HepG2 (cell line): ENCODE measurements around the gene PIP4K2B. TPM values are rescaled to one million over a fixed set of nuclear protein-coding genes. Genes with fewer than 3 reads are reported as not detected.

ENCODE experiments used
- AHDC1 ChIP-seq: sonication (generic); formaldehyde crosslinking; IDR thresholded peaks from 2 replicates; pipeline ENCODE4 v1.5.1; 2020; ENCODE audit warnings: mild to moderate bottlenecking, missing genetic modification reagents, borderline replicate concordance
- HOMEZ ChIP-seq: IDR thresholded peaks from 2 replicates; pipeline ENCODE4 v1.6.1; 2016; ENCODE audit warnings: low read depth
- KLF12 ChIP-seq: sonication (generic); formaldehyde crosslinking; IDR thresholded peaks from 2 replicates; pipeline ENCODE4 v1.4.0; 2020; ENCODE audit warnings: missing genetic modification reagents, borderline replicate concordance
- MAX ChIP-seq: IDR thresholded peaks from 2 replicates; pipeline ENCODE4 v1.6.1; 2012; ENCODE audit warnings: inconsistent platforms
- PHF20 ChIP-seq: sonication (generic); formaldehyde crosslinking; IDR thresholded peaks from 2 replicates; pipeline ENCODE4 v1.5.0; 2020; ENCODE audit warnings: mild to moderate bottlenecking, missing genetic modification reagents
- RNF2 ChIP-seq: fragments of 450-650 bp; conservative IDR thresholded peaks from 2 replicates; pipeline ENCODE4 v1.6.1; 2016; ENCODE audit warnings: low read depth
- SKI ChIP-seq: fragments of 450-650 bp; IDR thresholded peaks from one replicate; pipeline ENCODE4 v1.6.1; 2018; ENCODE audit warnings: mild to moderate bottlenecking; ENCODE audit not compliant: partially characterized antibody
- SP1 ChIP-seq, 2 experiments: fragments of 450-650 bp in 1 of 2; sonication (generic) in 1 of 2; formaldehyde crosslinking in 1 of 2; IDR thresholded peaks; 2 replicates each; pipeline versions ENCODE4 v1.4.0 to v1.6.1; 2016 to 2020; ENCODE audit warnings: missing genetic modification reagents in 1 of 2
- ZBTB38 ChIP-seq: sonication (generic); formaldehyde crosslinking; IDR thresholded peaks from 2 replicates; pipeline ENCODE4 v1.5.1; 2020; ENCODE audit warnings: mild to moderate bottlenecking, missing genetic modification reagents
- ZBTB43 ChIP-seq: sonication (generic); formaldehyde crosslinking; conservative IDR thresholded peaks from 2 replicates; pipeline ENCODE4 v1.4.0; 2020; ENCODE audit warnings: missing genetic modification reagents
- ZKSCAN1 ChIP-seq: fragments of 150-350 bp; IDR thresholded peaks from 2 replicates; pipeline ENCODE4 v1.6.1; 2014; ENCODE audit warnings: low read length
- ZMYM4 ChIP-seq: sonication (generic); formaldehyde crosslinking; IDR thresholded peaks from 2 replicates; pipeline ENCODE4 v1.8.1; 2023; ENCODE audit warnings: mild to moderate bottlenecking, missing genetic modification reagents
- ZNF225 ChIP-seq: sonication (generic); formaldehyde crosslinking; IDR thresholded peaks from 2 replicates; pipeline ENCODE4 v1.4.0; 2020; ENCODE audit warnings: mild to moderate bottlenecking, missing genetic modification reagents
- ZNF282 ChIP-seq: fragments of 450-650 bp; IDR thresholded peaks from 2 replicates; pipeline ENCODE4 v1.6.1; 2018; ENCODE audit not compliant: partially characterized antibody
- ZNF446 ChIP-seq: sonication (generic); formaldehyde crosslinking; IDR thresholded peaks from 2 replicates; pipeline ENCODE4 v1.5.0; 2020; ENCODE audit warnings: mild to moderate bottlenecking, missing genetic modification reagents
- polyA plus RNA-seq, 8 experiments: library from polyadenylated mRNA; depleted of rRNA in 3 of 8; stranded (reverse) in 7 of 8; unstranded in 1 of 8; fragments of >200 nt; fragmentation: Illumina TruSeq in 4 of 8; extraction: Trizol in 4 of 8; gene quantifications; 2 replicates each; pipeline versions ENCODE4 v1.2.1 to v1.2.3, GENCODE V29; 2011 to 2016; ENCODE audit warnings: low read depth in 4 of 8, missing spikeins in 1 of 8, mixed read lengths in 1 of 8; ENCODE audit not compliant: insufficient read depth in 1 of 8
- total RNA-seq, 5 experiments: library from RNA; depleted of rRNA; stranded (reverse); fragments of >200 nt; fragmentation: Illumina TruSeq; extraction: Trizol; gene quantifications; 2 replicates each; pipeline ENCODE4 v1.2.3, GENCODE V29; 2016; ENCODE audit warnings: low read depth in 1 of 5
- TF ChIP-seq, protein P1 (sequence below): IDR thresholded peaks from 2 replicates; pipeline ENCODE4 v1.6.1; 2016; ENCODE audit warnings: missing biosample characterization, missing genetic modification reagents, low read depth
- TF ChIP-seq, protein P2 (sequence below): sonication (generic); formaldehyde crosslinking; IDR thresholded peaks from 2 replicates; pipeline ENCODE4 v1.8.1; 2023; ENCODE audit warnings: mild to moderate bottlenecking, missing genetic modification reagents

Gene PIP4K2B
- total and polyA plus RNA-seq, 2 of the 13 experiments (the other 11 are each of a cell fraction or from before 2014, with no cell fraction given) = 20.4 to 54.0 TPM

GRCh38 chr17:38746004-38746848 lies 53.1 kb downstream of the PIP4K2B start (continued):
- TF ChIP-seq AHDC1 (CRISPR knock-in tag) (peak; percentile 82), RNF2 (no peak), ZBTB38 (peak; percentile 44; the same call in 1 of the 2 replicates), PHF20 (CRISPR knock-in tag) (no peak), ZBTB43 (peak; percentile 64), ZKSCAN1 (no peak), ZNF282 (no peak), ZNF225 (no peak), SKI (peak; percentile 78), SP1 (IDR thresholded peaks at IDR 0.05) (no peak), SP1 (CRISPR knock-in tag; IDR thresholded peaks at IDR 0.05) (no peak; the same call in 1 of the 2 replicates), MAX (peak; percentile 87), KLF12 (CRISPR knock-in tag) (no peak; the same call in 1 of the 2 replicates), ZNF446 (CRISPR knock-in tag) (no peak), ZMYM4 (CRISPR knock-in tag) (no peak), HOMEZ (CRISPR knock-in tag) (no peak)
- TF ChIP-seq, protein P1, sequence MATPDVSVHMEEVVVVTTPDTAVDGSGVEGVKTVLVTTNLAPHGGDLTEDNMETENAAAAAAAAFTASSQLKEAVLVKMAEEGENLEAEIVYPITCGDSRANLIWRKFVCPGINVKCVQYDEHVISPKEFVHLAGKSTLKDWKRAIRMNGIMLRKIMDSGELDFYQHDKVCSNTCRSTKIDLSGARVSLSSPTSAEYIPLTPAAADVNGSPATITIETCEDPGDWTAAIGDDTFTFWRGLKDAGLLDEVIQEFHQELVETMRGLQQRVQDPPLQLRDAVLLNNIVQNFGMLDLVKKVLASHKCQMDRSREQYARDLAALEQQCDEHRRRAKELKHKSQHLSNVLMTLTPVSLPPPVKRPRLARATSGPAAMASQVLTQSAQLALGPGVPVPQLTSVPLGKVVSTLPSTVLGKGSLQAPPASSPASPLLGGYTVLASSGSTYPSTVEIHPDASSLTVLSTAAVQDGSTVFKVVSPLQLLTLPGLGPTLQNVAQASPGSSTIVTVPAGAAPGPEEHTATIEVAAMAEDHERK (CRISPR knock-in tag) = no peak
- TF ChIP-seq, protein P2, sequence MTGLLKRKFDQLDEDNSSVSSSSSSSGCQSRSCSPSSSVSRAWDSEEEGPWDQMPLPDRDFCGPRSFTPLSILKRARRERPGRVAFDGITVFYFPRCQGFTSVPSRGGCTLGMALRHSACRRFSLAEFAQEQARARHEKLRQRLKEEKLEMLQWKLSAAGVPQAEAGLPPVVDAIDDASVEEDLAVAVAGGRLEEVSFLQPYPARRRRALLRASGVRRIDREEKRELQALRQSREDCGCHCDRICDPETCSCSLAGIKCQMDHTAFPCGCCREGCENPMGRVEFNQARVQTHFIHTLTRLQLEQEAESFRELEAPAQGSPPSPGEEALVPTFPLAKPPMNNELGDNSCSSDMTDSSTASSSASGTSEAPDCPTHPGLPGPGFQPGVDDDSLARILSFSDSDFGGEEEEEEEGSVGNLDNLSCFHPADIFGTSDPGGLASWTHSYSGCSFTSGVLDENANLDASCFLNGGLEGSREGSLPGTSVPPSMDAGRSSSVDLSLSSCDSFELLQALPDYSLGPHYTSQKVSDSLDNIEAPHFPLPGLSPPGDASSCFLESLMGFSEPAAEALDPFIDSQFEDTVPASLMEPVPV (CRISPR knock-in tag) = no peak
